HG03045 (cell line): Measurements from ENCODE around the gene TBC1D2B.
"Not testable (repeated sequence)": the region's sequence is repeated elsewhere in the genome, so short reads cannot be mapped to it uniquely, and the experiment has no call there.

Source experiments
- ATAC-seq: cut with Tn5 transposase; IDR thresholded peaks from one replicate; pipeline ENCODE4 v1.9.1; 2021; ENCODE audit warnings: mild to moderate bottlenecking, moderate library complexity; ENCODE audit not compliant: unreplicated experiment

TBC1D2B gene

DNA sequence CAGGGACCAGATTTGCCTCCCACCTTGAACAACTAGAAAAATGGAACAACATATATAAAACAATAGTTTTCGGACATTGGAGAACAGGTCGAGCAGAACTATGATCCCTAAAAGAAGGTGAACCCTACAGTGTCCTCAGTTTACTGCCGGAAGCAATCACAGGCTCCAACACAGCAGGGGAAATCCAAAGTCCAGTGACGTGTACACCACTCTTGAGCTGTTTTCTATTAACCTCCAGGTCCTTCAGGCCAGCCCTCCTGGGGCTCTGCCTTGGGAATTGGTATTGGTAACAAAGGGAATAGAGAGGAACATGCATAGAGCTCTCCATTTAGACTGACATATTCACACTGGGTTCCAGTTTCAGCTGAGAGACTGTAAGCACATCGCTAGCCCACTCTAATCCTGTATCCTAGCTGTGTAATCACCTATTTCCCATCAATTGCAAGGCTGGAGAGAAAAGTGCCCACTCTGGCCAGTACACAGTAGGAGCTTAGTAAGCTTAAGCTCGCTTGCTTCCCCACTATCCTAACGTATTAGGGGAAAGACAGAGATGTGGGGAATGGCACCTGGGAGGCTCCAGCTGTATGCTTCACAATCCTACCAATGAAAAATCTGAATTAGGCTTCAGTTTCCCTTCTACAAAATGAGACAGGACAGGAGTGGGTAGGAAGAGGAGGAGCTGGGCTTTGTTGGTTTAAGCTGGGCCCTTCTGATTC is 118.6 kb downstream of the TBC1D2B start:
- ATAC-seq, result not testable (repeated sequence)

DNA sequence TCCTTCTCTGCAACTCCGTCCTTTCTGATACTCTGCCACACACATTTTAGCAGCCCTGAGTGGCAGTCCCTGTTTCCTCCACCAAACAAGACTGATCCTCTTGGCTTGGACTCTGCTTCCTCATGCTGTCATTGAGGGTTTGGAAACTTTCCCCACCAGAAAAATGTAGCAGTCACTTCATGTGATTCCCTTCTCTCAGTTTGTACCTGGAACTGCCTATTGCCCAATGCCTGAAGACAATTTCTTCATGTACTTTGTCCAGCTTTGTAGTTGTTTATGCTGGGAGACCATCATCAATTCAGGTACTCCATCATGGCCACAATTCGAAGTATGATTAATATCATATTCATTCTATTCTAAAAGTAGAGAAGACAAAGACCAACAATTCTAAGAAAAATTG is 119.5 kb downstream of the TBC1D2B start:
- ATAC-seq, result not testable (repeated sequence)

GRCh38 chr15:77953926-77954325 is 123.6 kb downstream of the TBC1D2B start:
- not testable (repeated sequence) for ATAC-seq

DNA sequence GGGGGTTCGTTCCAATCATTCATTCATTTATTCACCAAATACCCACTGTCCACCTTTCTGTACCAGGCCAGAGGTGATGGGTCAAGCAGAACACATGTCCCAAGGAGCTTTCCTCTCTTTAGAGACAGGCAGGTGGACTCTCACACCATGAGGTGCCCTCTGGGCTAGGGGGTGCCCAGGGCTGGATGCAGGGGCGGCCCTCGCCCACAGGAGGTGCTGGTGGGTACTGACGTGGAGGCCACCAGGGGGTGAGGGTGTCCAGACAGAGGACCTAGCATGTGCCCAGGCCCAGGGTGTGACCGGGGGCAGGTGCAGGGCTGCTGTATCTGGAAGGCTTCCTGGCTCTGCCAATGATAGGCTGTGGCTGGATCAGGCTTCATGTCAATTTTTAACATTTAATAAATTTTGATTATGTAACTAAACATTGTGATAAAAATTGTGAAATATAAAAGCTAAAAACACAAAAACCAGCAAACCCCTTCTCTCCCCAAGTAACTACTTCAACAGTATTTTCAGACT is 124.5 kb downstream of the TBC1D2B start:
- ATAC-seq, result not testable (repeated sequence)

- ATAC-seq, result not testable (repeated sequence)
Observed at GRCh38 chr15:77951105-77951786, 126.3 kb downstream of the TBC1D2B start.

- not testable (repeated sequence) for ATAC-seq
Observed at GRCh38 chr15:77950470-77950869, 127.0 kb downstream of the TBC1D2B start.

DNA sequence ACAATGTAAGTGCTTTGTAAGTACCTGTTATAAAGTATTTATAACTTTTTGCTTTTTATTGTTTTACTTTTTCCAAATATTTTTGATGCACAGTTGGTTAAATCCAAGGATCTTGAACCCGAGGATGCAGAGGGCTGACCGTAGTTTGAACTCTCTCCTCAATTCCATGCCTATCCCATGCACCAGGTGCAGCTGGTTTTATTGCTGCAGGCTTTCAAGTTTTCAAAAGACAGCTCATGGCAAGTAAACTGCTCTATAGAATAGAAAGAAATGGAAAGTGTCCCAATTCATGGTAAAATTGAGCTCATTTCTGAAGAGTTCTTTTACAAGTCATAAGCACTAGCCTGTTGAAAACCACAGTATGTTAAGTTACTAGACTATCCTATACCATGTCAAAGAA is 131.9 kb downstream of the TBC1D2B start:
- no peak for ATAC-seq
